HG03064 (cell line): ENCODE results near the gene CCDC97.
"Not testable (repeated sequence)": the region's sequence is repeated elsewhere in the genome, so short reads cannot be mapped to it uniquely, and the experiment has no call there.

ENCODE experiments used
- ATAC-seq: cut with Tn5 transposase; IDR thresholded peaks from one replicate; pipeline ENCODE4 v1.9.1; 2021; ENCODE audit warnings: low read depth; ENCODE audit not compliant: unreplicated experiment

CCDC97 gene

GRCh38 chr19:41310033-41310831, at the start of gene CCDC97:
TSS of gene CCDC97 (plus strand) at chr19:41310172. CDS start at chr19:41310311, 139 bp downstream.
- peak; percentile 49 for ATAC-seq

DNA sequence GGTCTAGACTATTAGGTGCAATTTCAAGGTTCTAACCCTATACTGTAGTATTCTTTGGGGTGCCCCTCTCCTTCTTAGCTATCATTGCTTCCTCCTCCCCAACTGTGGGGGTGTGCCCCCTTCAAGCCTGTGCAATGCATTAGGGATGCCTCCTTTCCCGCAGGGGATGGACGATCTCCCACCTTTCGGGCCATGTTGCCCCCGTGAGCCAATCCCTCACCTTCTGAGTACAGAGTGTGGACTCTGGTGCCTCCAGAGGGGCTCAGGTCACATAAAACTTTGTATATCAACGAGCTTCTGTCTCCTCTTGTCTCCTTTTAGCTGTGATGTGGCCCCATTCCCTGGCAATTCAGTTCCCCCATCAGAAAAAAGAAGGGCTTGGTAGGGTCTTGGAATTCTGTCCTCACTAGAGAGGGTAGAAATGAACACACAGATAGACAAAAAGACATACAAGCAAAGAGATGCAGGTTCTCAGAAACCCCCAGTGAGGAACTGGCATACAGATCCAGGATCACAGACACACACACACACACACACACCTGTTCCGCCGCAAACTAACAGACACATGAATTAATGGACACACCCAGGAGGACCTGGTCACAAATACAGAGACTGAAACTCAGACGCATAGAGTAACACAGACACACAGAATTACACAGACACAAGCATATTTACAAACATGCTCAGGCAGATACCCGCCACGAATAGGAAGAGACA, 48.3 kb upstream of the CCDC97 start:
- ATAC-seq: no peak

- ATAC-seq: peak; percentile 12
These were observed 46.7 kb upstream of the CCDC97 start for GRCh38 chr19:41263042-41263849.

GRCh38 chr19:41263850-41264580, 46.0 kb upstream of the CCDC97 start, which contains the start of gene HNRNPUL1:
TSS of gene HNRNPUL1 (plus strand) at chr19:41264372. CDS start at chr19:41264504, 132 bp downstream.
- ATAC-seq: peak; percentile 56

DNA sequence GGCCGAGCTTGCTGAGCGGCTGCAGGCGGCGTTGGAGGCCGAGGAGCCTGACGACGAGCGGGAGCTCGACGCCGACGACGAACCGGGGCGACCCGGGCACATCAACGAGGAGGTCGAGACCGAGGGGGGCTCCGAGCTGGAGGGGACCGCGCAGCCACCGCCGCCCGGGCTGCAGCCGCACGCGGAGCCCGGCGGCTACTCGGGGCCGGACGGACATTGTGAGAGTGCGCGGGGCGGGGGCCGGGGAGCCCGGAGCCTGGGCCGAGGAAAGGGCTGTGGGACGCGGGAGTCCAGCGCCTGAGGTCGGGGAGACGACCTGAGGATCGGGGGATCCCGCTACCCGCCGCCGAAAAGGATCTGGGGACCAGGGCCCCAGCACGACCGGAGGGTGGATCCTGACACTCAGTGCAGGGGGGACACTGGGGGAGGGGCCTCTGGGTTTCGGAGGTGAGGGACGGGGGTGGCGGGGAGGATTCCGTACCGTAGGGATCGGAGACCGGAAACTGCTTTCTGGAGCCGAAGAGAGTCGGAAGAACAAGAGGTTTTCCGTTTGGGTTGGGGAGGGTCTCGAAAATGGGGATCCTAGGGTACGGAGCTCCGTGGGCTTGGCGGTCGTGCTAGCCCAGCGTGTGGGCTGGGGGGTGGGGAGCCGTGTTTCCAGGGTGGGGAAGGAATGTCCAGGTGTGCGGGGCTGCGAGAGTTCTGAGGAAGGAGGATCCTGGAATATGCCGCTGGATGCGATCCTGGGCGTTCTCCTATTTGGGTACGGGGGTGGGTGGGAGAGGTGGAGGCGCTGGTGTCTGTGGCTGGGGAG, 45.2 kb upstream of the CCDC97 start:
- no peak for ATAC-seq

DNA sequence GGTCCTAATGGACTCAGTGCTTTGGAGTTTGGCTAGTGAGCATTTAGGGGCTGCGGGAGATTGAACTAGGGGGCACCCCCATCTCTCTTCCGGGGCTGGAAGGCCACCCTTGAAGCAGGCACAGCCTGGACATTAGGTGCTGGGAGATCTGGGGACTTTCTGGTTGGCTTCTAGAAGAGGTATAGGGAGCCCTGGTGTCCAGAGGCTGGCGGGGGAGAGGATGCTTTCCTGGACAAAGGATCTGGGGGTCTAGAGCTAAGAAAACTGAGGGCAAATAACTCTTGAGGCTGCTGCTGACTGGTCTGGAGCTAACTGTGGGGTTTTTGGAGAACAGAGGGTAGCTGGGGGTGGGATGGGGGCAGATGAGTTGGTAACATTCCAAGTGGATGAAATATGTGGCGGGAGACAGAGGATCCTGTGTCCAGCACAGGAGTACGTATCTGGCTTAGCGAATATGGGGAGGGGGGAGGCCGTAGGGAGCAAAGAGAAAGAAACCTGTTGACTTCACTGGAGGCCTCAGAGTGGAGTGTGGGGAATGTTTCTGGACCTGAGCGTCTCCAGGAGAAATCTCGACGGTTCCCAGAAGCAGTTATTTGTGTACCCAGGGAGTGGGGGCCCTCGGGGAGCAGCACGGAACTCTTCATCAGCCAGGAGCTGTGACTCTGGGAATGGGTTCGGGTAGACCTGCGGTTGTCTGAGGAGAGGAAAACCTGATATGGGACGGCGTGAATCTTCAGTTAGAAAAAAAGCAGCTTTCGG, 44.4 kb upstream of the CCDC97 start:
- ATAC-seq: no peak

DNA sequence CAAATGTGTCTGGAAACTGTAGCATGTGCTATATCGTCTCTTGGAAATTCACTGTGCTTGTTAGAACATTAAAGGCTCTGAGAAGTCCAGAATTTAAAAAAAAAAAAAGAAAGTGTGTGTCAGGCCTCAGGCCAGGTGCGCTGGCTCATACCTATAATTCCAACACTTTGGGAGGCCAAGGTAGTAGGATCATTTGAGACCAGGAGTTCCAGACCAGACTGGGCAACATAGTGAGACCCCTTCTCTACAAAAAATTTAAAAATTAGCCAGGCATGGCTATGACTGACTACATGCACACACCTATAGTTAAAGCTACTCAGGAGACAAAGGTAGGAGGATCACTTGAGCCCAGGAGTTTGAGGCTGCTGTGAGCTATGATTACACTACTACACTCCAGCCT, 40.9 kb upstream of the CCDC97 start:
- ATAC-seq: no peak

- no peak for ATAC-seq
These were observed 40.4 kb upstream of the CCDC97 start for GRCh38 chr19:41269571-41269970.

- ATAC-seq: no peak
These were observed 36.9 kb upstream of the CCDC97 start for GRCh38 chr19:41273076-41273475.

DNA sequence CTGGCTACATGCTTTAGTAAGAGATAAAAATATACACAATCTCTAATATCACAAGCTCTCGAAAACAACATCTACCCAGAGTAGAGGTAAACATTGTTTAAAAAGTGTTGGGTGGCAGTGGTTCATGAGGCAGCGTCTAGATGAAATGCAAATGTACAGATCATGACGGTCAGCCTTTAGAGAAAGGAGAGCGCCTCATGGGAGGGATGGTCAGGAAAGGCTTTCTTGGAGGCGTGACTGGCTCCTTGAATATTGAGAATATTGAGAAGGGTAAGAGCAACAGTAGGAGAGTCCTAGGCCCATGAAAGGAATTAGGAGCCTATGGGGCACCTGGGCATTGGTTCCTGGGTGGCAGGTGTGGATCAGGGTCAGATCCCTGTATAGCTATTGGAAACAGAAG, 35.2 kb upstream of the CCDC97 start:
- no peak for ATAC-seq

DNA sequence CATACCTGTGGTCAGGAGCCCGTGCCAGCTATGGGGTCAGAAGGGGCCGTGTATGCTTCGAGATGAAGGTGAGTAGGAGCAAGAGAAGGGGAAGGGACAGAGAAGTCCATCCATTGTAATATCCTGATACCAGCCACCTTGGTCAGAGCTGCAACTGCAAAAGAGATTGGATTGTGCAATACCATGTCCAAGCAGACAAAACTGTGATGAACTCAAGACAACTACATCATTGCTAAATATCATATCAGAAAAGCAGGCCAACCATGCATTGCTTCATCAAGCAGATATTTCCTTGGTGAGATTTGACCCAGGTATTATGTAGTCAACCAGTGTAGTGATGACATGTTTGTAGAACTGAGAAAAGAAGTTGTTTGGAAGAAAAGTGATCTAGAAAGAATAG, 33.7 kb upstream of the CCDC97 start:
- no peak for ATAC-seq

- no peak for ATAC-seq
These were observed 31.5 kb upstream of the CCDC97 start for GRCh38 chr19:41278478-41278877.

DNA sequence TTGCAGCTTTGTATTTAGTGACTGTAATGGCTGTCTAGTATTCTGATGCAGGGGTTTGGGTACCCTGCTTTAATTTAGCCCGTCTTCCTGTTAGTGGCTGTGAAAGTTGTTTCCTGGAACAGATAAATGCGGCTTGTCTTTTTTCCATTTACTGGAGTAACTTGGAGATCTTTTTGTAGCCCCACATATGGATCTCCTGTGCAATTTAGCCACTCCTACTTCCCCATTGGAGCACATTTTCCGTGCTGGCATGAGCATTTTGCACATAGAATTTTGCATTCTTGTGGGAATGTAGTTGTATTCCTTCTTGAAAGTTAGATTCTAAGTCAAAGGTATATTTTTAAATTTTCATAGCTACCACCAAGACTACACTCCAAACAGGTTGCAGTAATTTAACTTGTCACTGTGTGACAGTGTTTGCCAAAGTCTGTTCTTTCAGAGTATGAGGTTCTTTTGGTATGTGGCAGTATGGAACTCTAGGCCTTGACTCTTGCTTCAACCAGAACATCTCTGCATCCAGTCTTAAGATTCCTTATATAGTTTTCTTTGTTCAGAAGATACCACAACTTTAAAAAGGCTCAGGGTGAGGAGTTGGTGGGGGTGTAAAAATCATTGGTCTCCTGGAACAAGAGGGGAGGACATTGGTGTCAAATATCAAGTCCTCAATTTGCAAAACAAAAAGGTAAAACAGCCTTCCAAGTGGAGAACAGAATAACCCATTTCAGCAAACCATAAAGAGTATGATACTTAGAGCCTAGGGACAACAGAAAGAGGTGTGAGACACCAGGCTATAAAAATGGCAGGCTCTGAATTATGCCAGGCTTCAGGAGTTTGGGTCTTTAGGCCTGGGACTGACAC, 21.1 kb upstream of the CCDC97 start:
- no peak for ATAC-seq

DNA sequence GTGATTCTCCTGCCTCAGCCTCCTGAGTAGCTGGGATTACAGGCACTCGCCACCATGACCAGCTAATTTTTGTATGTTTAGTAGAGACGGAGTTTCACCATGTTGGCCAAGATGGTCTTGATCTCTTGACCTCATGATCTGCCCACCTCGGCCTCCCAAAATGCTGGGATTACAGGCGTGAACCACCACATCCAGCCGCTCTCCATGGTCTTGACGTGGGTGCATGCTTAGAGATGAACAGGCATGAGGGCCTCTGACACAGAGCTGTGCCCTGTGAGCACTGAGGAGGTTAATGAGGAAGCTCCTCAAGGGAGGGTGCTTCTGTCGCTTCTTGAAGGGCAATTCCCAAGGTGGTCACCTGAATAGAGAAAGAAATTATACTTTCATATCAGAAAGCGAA, 20.2 kb upstream of the CCDC97 start:
- ATAC-seq: not testable (repeated sequence)

DNA sequence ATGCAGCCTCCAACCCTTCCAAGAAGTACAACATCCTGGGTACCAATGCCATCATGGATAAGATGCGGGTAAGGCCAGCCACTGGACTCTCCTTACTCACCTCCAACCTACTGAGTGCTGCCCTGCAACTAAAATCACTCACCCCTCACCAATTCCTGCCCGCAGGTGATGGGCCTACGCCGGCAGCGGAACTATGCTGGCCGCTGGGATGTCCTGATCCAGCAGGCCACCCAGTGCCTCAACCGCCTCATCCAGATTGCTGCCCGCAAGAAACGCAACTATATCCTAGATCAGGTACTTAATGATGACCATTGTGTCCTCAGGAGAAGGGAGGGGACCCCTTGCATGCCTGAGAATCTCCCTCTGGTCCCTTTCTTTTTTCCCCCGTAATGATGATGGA, 15.6 kb upstream of the CCDC97 start:
- ATAC-seq: no peak

DNA sequence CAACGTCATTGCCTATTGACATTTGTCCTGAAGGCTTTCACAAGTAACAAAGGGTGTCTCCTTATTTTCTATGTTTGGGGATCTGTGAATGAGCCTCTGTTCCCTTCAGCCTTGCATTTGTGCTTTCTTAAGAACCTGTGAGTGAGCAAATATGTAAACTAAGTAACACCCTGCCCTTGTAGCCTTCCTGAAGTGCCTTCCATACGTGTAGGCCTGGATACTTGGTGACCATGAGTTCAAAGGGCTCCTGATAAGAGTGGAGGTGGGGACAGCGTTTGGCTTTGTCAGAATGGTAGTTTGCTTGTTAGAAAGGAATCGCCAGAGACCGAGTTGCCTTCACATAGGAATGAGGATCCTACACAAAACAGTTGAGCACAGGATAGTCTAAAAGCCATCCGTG, 14.5 kb upstream of the CCDC97 start:
- ATAC-seq: no peak

GRCh38 chr19:41296433-41296871, 13.5 kb upstream of the CCDC97 start:
- no peak for ATAC-seq
